ENCODE data around the gene FRG2C. TPM values are rescaled to one million over a fixed set of nuclear protein-coding genes. Genes with fewer than 3 reads are reported as not detected.
"Not testable (repeated sequence)": the region's sequence is repeated elsewhere in the genome, so short reads cannot be mapped to it uniquely, and the experiment has no call there.

FRG2C gene
- total RNA-seq, 1 experiment from 2014 or later: not detected

GRCh38 chr3:75658411-75659107 lies 5.6 kb upstream of the FRG2C start:
- H3K27me3 ChIP-seq; H3K36me3 ChIP-seq; H3K9me3 ChIP-seq (replicated peaks); H3K4me1 ChIP-seq; H3K27ac ChIP-seq: not testable (repeated sequence)
- H3K4me3 ChIP-seq: peak overlapping the region; percentile 52
- peak; percentile 29 to 41 for DNase-seq

DNA sequence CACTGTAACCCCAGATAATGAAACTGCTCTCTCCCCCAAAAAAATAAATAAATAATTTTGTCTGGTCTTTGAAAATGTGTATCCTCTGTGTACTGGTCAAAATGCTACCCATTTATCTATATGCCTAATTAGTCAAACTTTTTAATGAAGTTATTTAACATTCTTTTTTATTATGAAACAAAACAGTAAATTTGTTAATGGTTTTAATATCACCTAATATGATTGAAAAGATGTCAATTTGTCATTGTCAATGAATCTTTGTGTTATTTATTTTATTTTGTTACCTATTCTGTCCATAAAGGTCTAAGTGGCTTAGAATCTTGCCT lies 5.1 kb upstream of the FRG2C start:
- not testable (repeated sequence) for H3K9me3 ChIP-seq (replicated peaks); H3K27me3 ChIP-seq
- peak overlapping the region; percentile 52 for H3K4me3 ChIP-seq

DNA sequence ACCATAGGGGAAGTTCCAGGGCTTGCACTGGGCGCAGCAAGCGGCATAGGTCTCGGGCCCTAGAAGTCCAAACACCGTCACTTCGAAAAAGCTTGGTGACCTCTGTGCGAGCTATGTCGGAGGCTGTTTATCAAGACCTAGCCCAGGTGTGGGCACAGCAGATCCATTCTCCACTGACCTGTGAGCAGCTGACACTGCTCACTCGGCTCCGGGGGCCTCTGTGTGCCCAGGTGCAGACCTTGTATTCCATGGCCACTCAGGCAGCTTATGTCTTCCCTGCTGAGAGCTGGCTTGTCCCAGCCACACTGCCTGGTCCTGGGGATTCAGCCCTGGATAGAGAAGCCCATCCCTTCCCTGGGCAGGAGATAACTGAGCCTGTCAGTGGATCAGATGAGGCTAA lies 1.5 kb downstream of the FRG2C start:
- not testable (repeated sequence) for H3K4me1 ChIP-seq; H3K27me3 ChIP-seq; DNase-seq; H3K9me3 ChIP-seq (replicated peaks); H3K27ac ChIP-seq; H3K4me3 ChIP-seq; H3K36me3 ChIP-seq

More for the DNA sequence above, 5.1 kb upstream of the FRG2C start:
- DNase-seq, H3K27ac ChIP-seq, H3K36me3 ChIP-seq, H3K4me1 ChIP-seq: not testable (repeated sequence)

DNA sequence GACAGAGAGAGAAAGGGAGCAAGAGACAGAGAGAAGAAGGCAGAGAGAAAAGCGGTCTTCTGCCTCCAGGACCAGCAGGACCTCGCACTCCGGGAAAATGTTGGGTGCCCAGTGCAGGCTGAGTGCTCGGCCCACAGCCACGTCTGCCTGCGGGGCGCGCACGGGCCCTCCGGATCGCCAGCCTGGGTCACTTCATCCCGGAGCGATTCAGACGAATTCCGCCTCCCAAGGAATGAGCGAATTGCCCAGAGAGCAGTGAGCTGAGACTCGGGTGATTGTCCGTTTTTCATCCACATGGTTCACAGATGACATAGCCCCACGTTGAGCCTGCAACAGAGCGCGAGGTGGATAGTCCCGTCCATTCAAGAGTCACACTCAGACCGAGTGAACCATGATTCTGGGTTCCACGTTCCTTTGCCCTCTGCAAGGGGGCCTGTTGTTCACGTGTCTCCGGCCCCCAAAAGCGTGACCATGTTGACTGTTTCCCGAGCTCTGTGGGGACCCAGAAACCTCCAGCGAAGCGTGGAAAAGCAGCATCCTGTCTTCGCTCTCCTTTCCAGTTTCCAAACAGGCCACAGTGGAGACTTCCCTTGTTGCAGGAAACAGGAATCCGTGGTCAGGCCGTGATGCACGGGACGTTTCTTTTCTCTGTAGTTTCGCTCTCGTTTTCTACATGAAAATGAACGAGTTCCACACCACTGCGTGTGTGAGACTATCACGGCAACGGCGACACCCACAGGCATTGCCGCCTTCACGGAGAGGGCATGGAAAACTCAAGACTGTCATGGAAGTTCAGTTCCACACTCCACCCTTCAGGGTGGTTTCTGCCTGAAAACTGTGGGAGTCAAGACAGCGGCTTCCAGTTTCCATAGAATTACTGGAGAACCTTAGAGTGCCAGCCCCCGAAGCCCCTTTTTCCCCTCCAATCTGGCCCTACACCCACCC lies 3.9 kb downstream of the FRG2C start:
- H3K27ac ChIP-seq: not testable (repeated sequence)

DNA sequence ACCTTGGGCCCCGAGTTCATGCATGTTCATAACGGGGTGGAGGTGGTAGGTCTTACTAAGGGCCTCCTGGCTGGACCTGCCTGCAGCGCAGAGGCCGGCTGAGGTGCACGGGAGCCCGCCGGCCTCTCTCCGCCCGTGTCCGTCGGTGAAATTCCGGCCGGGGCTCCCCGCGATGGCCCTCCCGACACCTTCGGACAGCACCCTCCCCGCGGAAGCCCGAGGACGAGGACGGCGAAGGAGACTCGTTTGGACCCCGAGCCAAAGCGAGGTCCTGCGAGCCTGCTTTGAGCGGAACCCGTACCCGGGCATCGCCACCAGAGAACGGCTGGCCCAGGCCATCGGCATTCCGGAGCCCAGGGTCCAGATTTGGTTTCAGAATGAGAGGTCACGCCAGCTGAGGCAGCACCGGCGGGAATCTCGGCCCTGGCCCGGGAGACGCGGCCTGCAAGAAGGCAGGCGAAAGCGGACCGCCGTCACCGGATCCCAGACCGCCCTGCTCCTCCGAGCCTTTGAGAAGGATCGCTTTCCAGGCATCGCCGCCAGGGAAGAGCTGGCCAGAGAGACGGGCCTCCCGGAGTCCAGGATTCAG lies 4.7 kb downstream of the FRG2C start:
- not testable (repeated sequence) for H3K9me3 ChIP-seq (replicated peaks); H3K27ac ChIP-seq; H3K4me1 ChIP-seq; H3K4me3 ChIP-seq; H3K27me3 ChIP-seq; H3K36me3 ChIP-seq
- peak in 1 of 2 experiments; percentile 42 for DNase-seq

More for the DNA sequence above, 3.9 kb downstream of the FRG2C start:
- H3K27me3 ChIP-seq; H3K9me3 ChIP-seq (replicated peaks); DNase-seq; H3K36me3 ChIP-seq; H3K4me1 ChIP-seq; H3K4me3 ChIP-seq: not testable (repeated sequence)

DNA sequence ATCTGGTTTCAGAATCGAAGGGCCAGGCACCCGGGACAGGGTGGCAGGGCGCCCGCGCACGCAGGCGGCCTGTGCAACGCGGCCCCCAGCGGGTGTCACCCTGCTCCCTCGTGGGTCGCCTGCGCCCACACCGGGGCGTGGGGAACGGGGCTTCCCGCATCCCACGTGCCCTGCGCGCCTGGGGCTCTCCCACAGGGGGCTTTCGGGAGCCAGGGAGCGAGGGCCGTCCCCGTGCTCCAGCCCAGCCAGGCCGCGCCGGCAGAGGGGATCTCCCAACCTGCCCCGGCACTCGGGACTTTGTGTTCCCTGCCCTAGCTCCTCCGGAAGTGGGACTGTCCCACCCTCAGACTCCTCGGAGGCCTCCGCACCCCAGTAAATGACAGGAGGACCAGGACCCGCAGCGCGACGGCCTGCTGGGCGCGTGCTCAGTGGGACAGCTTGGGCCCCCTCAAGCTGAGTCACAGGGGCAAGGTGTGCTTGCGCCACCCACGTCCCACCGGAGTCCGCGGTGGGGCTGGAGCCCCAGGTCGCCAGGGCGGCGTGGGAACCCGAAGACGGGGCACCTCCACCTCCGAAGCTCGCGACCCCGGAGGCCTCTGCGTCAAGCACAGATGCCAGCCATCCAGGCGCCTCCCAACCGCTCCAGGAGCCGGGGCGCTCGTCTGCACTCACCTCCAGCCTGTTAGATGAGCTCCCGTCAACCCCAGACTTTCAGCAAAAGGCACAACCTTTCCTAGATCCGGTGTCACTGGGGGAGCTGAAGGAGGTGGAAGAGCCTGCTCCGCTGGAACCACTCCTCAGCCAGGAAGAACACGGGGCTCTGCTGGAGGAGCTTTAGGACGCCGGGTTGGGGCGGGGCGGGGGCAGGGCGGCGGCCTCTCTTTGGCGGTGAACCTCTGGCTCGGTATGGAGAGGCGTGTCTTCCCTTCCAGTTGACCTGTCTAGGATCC lies 5.5 kb downstream of the FRG2C start:
- H3K36me3 ChIP-seq; H3K4me3 ChIP-seq; DNase-seq; H3K27ac ChIP-seq; H3K9me3 ChIP-seq (replicated peaks); H3K27me3 ChIP-seq; H3K4me1 ChIP-seq: not testable (repeated sequence)

GRCh38 chr3:75670298-75671286 lies 6.5 kb downstream of the FRG2C start:
- not testable (repeated sequence) for H3K36me3 ChIP-seq; H3K4me3 ChIP-seq; DNase-seq; H3K27ac ChIP-seq; H3K9me3 ChIP-seq (replicated peaks); H3K4me1 ChIP-seq; H3K27me3 ChIP-seq

GRCh38 chr3:75671287-75672139 lies 7.4 kb downstream of the FRG2C start:
- H3K4me3 ChIP-seq; H3K36me3 ChIP-seq; H3K4me1 ChIP-seq; DNase-seq; H3K27ac ChIP-seq; H3K9me3 ChIP-seq (replicated peaks); H3K27me3 ChIP-seq: not testable (repeated sequence)

GRCh38 chr3:75672140-75672775 lies 8.1 kb downstream of the FRG2C start:
- H3K36me3 ChIP-seq; H3K4me1 ChIP-seq; H3K4me3 ChIP-seq; H3K27me3 ChIP-seq; H3K9me3 ChIP-seq (replicated peaks); DNase-seq; H3K27ac ChIP-seq: not testable (repeated sequence)

DNA sequence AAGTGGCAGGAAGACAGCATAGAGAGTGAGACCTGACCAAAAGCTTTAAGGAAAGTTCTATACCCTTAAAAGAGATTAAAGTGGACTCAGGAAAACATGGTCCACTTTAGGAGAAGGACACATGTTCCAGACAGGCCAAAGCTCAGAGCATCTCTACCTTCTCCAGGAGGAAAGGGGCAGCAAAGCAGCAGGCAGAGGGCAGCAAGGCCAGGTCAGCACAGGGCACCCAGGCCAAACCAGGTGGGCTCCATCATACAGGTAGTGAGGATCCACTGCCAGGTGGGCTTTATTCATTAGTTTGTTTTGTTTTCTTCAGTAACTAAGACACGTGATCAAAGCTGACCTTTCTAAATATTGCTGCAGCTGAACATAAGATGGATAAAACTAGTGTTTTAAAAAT lies 19.8 kb downstream of the FRG2C start:
- not testable (repeated sequence) for H3K4me1 ChIP-seq; H3K9me3 ChIP-seq (replicated peaks); H3K27ac ChIP-seq; H3K36me3 ChIP-seq; DNase-seq; H3K4me3 ChIP-seq; H3K27me3 ChIP-seq

GRCh38 chr3:75687323-75687722 lies 23.2 kb downstream of the FRG2C start:
- H3K27me3 ChIP-seq: no peaks in the 10 kb centered on the region
- no peaks in the 10 kb centered on the region for H3K4me1 ChIP-seq
- H3K9me3 ChIP-seq (replicated peaks): no peaks in the 10 kb centered on the region
- no peak for DNase-seq
- H3K36me3 ChIP-seq: no peaks in the 10 kb centered on the region
- no peak overlapping the region for H3K4me3 ChIP-seq
- no peak overlapping the region for H3K27ac ChIP-seq

- no peak overlapping the region for H3K4me3 ChIP-seq
- no peaks in the 10 kb centered on the region for H3K36me3 ChIP-seq
- no peak for DNase-seq
- H3K4me1 ChIP-seq: no peaks in the 10 kb centered on the region
- H3K9me3 ChIP-seq (replicated peaks): no peaks in the 10 kb centered on the region
- H3K27ac ChIP-seq: no peak overlapping the region
- no peaks in the 10 kb centered on the region for H3K27me3 ChIP-seq
Measured at GRCh38 chr3:75692061-75692460, 27.9 kb downstream of the FRG2C start.

All from SJCRH30 (cell line).